Neural cell (in vitro differentiated cells): Measurements from ENCODE around the gene SNRNP70. TPM values are rescaled to one million over a fixed set of nuclear protein-coding genes. Genes with fewer than 3 reads are reported as not detected.

Experiments used
- H2AFZ ChIP-seq: fragments of 200-600, 300-800 bp; sonication (generic), shearing (Covaris generic); 2 replicates; pipeline ENCODE4 v1.6.0; 2014; ENCODE audit warnings: low read depth, mild to moderate bottlenecking, antibody characterized with exemption, low read length, moderate library complexity
- H3F3A ChIP-seq: fragments of 200-600 bp; shearing (Covaris generic); 2 replicates; pipeline ENCODE4 v1.6.1; 2016; ENCODE audit warnings: mild to moderate bottlenecking, moderate library complexity, mixed read lengths, antibody characterized with exemption, low read length; ENCODE audit not compliant: insufficient read depth, poor library complexity, severe bottlenecking
- H3K27ac ChIP-seq: fragments of 200-600, 300-800 bp; sonication (generic), shearing (Covaris generic); 2 replicates; pipeline ENCODE4 v1.5.1; 2014; ENCODE audit warnings: mild to moderate bottlenecking, low read length, moderate library complexity
- H3K27me3 ChIP-seq: fragments of 300-800, 200-600 bp; sonication (generic), shearing (Covaris generic); 2 replicates; pipeline ENCODE4 v1.6.0; 2014; ENCODE audit warnings: mild to moderate bottlenecking, low read depth, low read length, moderate library complexity; ENCODE audit not compliant: insufficient read depth
- H3K36me3 ChIP-seq: fragments of 300-800, 200-600 bp; sonication (generic), shearing (Covaris generic); 2 replicates; pipeline ENCODE4 v1.5.1; 2014; ENCODE audit warnings: mild to moderate bottlenecking, antibody characterized with exemption, low read length, moderate library complexity; ENCODE audit not compliant: insufficient read depth
- H3K4me2 ChIP-seq: fragments of 300-800, 200-600 bp; sonication (generic), shearing (Covaris generic); 2 replicates; pipeline ENCODE4 v1.6.0; 2014; ENCODE audit warnings: mild to moderate bottlenecking, low read length
- H3K4me3 ChIP-seq: fragments of 300-800, 200-600 bp; sonication (generic), shearing (Covaris generic); 2 replicates; pipeline ENCODE4 v1.5.1; 2014; ENCODE audit warnings: mild to moderate bottlenecking, low read length, moderate library complexity
- H3K79me2 ChIP-seq: fragments of 200-600 bp; shearing (Covaris generic); replicated peaks from 2 replicates; pipeline ENCODE4 v1.6.0; 2014; ENCODE audit warnings: mild to moderate bottlenecking, low read length, moderate library complexity; ENCODE audit not compliant: insufficient read depth
- H3K9ac ChIP-seq: fragments of 300-800, 200-600 bp; sonication (generic), shearing (Covaris generic); 2 replicates; pipeline ENCODE4 v1.6.1; 2016; ENCODE audit warnings: mild to moderate bottlenecking, low read length, mixed read lengths
- H3K9me2 ChIP-seq: fragments of 200-600 bp; shearing (Covaris generic); 2 replicates; pipeline ENCODE4 v1.6.1; 2016; ENCODE audit warnings: mild to moderate bottlenecking, low read length, mixed read lengths; ENCODE audit not compliant: insufficient read depth
- H3K9me3 ChIP-seq: fragments of 200-600, 300-800 bp; sonication (generic), shearing (Covaris generic); 2 replicates; pipeline ENCODE4 v1.6.1; 2016; ENCODE audit warnings: mild to moderate bottlenecking, mixed run types, low read length, moderate library complexity, mixed read lengths
- H4K20me1 ChIP-seq: fragments of 200-600 bp; shearing (Covaris generic); 2 replicates; pipeline ENCODE4 v1.6.1; 2016; ENCODE audit warnings: mild to moderate bottlenecking, mixed run types; ENCODE audit not compliant: insufficient read depth
- CTCF ChIP-seq: fragments of 450-650 bp; IDR thresholded peaks from 2 replicates; pipeline ENCODE4 v1.5.1; 2014; ENCODE audit warnings: antibody characterized with exemption, mild to moderate bottlenecking, moderate library complexity; ENCODE audit not compliant: poor library complexity, severe bottlenecking
- EP300 ChIP-seq: fragments of 450-650 bp; conservative IDR thresholded peaks from 2 replicates; pipeline ENCODE4 v1.6.1; 2014; ENCODE audit warnings: antibody characterized with exemption, mild to moderate bottlenecking, moderate library complexity; ENCODE audit not compliant: poor library complexity, severe bottlenecking
- EZH2 ChIP-seq: fragments of 200-600, 300-800 bp; shearing (Covaris generic), sonication (generic); IDR thresholded peaks from 2 replicates; pipeline ENCODE4 v1.6.1; 2014; ENCODE audit warnings: antibody characterized with exemption, low read length, borderline replicate concordance, mild to moderate bottlenecking; ENCODE audit not compliant: insufficient read depth, poor library complexity, severe bottlenecking
- MXI1 ChIP-seq: fragments of 450-650 bp; conservative IDR thresholded peaks from 2 replicates; pipeline ENCODE4 v1.6.1; 2014; ENCODE audit warnings: antibody characterized with exemption, mild to moderate bottlenecking; ENCODE audit not compliant: poor library complexity, severe bottlenecking
- POLR2AphosphoS5 ChIP-seq: IDR thresholded peaks from 2 replicates; pipeline ENCODE4 v1.6.1; 2012
- RAD21 ChIP-seq: fragments of 450-650 bp; conservative IDR thresholded peaks from 2 replicates; pipeline ENCODE4 v1.6.1; 2014; ENCODE audit warnings: antibody characterized with exemption, mild to moderate bottlenecking, moderate library complexity
- SMC3 ChIP-seq: fragments of 450-650 bp; conservative IDR thresholded peaks from 2 replicates; pipeline ENCODE4 v1.6.1; 2014; ENCODE audit warnings: antibody characterized with exemption, mild to moderate bottlenecking, moderate library complexity; ENCODE audit not compliant: poor library complexity
- TAF1 ChIP-seq: IDR thresholded peaks from 2 replicates; pipeline ENCODE4 v1.6.1; 2012; ENCODE audit warnings: low read depth
- polyA plus RNA-seq: library from polyadenylated mRNA; depleted of rRNA; stranded (reverse); fragments of >200 nt; gene quantifications from 2 replicates; pipeline ENCODE4 v1.2.3, GENCODE V29; 2014
- TF ChIP-seq, protein P1 (sequence below): IDR thresholded peaks from 2 replicates; pipeline ENCODE4 v1.6.1; 2012; ENCODE audit warnings: borderline replicate concordance

Gene SNRNP70
- polyA plus RNA-seq, 1 donor from 2014 or later: 721 TPM

DNA sequence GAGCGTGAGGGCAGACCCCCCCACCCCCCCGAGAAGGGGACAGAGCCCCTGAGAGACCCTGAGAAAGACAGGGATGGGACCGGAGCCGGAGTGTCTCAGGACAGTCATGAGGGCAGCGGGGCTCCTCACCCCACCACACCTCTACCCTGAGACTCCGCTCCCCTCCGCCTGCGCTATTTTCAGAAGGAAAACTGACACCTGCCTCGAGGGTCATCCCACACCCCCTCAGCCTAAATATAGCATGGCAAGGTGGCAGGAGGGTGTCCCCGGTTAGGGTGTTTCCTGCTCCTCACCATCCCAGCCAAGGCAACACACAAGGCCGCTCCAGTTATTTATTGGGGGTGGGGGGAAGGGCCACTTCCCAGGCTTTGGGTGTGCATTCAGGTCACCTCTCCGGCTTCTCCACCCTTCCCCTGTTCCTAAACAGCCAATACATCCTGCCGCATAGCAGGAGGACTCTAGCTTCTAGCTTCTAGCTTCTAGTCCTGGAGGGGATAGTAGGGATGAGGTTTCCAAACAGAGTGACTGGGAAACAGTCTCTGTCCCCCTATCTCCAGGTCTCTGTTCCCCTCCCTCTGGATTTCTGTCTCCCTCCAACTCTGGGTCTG lies 19.2 kb upstream of the SNRNP70 start:
- Histone ChIP-seq H3K4me3 (no peak overlapping the region), H3K27ac (no peak overlapping the region), H2AFZ (no peak overlapping the region), H3K4me2 (no peak overlapping the region), H3K9me2 (no peaks in the 10 kb centered on the region), H3K9ac (no peak overlapping the region), H4K20me1 (no peaks in the 10 kb centered on the region), H3K9me3 (no peaks in the 10 kb centered on the region), H3K27me3 (peaks cover 35% of the 10 kb centered on the region), H3F3A (no peaks in the 10 kb centered on the region), H3K36me3 (no peaks in the 10 kb centered on the region), H3K79me2 (no peaks in the 10 kb centered on the region)
- TF ChIP-seq MXI1 (no peak), POLR2AphosphoS5 (no peak), CTCF (no peak), TAF1 (no peak), EP300 (no peak), EZH2 (no peak), SMC3 (no peak), RAD21 (no peak)
- TF ChIP-seq, protein P1, sequence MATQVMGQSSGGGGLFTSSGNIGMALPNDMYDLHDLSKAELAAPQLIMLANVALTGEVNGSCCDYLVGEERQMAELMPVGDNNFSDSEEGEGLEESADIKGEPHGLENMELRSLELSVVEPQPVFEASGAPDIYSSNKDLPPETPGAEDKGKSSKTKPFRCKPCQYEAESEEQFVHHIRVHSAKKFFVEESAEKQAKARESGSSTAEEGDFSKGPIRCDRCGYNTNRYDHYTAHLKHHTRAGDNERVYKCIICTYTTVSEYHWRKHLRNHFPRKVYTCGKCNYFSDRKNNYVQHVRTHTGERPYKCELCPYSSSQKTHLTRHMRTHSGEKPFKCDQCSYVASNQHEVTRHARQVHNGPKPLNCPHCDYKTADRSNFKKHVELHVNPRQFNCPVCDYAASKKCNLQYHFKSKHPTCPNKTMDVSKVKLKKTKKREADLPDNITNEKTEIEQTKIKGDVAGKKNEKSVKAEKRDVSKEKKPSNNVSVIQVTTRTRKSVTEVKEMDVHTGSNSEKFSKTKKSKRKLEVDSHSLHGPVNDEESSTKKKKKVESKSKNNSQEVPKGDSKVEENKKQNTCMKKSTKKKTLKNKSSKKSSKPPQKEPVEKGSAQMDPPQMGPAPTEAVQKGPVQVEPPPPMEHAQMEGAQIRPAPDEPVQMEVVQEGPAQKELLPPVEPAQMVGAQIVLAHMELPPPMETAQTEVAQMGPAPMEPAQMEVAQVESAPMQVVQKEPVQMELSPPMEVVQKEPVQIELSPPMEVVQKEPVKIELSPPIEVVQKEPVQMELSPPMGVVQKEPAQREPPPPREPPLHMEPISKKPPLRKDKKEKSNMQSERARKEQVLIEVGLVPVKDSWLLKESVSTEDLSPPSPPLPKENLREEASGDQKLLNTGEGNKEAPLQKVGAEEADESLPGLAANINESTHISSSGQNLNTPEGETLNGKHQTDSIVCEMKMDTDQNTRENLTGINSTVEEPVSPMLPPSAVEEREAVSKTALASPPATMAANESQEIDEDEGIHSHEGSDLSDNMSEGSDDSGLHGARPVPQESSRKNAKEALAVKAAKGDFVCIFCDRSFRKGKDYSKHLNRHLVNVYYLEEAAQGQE: no peak

DNA sequence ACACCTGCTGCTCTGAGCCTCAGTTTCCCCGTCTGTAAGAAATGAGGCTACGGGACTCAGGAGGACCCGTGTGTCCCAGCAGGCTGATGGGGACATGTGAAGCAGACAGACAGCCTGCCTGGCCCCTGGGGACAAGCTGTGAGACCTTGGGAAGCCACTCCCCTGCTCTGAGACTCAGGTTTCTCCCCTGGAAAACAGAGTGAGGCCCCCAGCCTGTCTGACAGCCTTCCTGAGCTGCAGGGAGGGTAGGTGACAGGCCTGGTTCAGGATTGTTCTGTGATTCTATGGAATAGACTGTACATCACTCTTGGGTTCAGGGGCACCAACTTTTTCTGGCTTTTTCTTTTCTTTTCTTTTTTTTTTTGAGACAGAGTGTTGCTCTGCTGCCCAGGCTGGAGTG lies 17.7 kb upstream of the SNRNP70 start:
- H4K20me1 ChIP-seq: no peaks in the 10 kb centered on the region
- peaks cover 47% of the 10 kb centered on the region for H3K27me3 ChIP-seq
- no peak overlapping the region for H3K27ac ChIP-seq
- H3K9me3 ChIP-seq: no peaks in the 10 kb centered on the region
- no peak overlapping the region for H3K4me3 ChIP-seq
- no peak for TF ChIP-seq EP300
- TF ChIP-seq, protein P1: no peak
- no peak for TF ChIP-seq RAD21
- no peaks in the 10 kb centered on the region for H3K79me2 ChIP-seq
- H3K9ac ChIP-seq: no peak overlapping the region
- no peaks in the 10 kb centered on the region for H3K9me2 ChIP-seq
- no peak overlapping the region for H2AFZ ChIP-seq
- no peaks in the 10 kb centered on the region for H3F3A ChIP-seq
- H3K4me2 ChIP-seq: no peak overlapping the region
- H3K36me3 ChIP-seq: no peaks in the 10 kb centered on the region
